Measurements from ENCODE around the gene BZW2. TPM values are rescaled to one million over a fixed set of nuclear protein-coding genes. Genes with fewer than 3 reads are reported as not detected.

BZW2 gene
- total and polyA plus RNA-seq, 2 of the 13 experiments (the other 11 are each of a cell fraction or from before 2014, with no cell fraction given): 21.8 to 95.2 TPM

DNA sequence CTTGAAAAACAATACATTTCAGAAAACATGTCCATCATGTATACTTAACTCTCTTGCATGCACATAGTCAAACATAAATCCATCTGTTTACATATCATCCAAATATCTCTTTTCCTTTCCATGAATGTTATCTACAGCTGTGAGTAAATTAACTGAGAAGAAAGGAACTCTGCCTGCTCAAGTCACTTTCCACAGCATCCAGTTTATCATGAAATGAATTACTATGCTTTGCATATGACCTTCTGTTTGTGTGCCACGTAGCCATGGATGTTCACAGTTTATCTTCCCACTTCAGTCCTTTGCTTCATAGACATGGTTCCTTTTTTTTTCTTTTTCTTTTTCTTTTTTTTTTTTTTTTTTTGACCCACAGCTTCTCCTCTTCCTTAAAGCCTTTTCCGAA, 39.6 kb downstream of the BZW2 start:
- H3K27me3 ChIP-seq (ENCODE audit: control insufficient read depth in 1 of 2, insufficient read depth in 2 of 2, low read length in 2 of 2): no peaks in the 10 kb centered on the region
- peaks cover 8 to 30% of the 10 kb centered on the region in 2 experiments for H3K36me3 ChIP-seq (replicated peaks in 1 of 2; ENCODE audit: control insufficient read depth in 1 of 2, insufficient read depth in 2 of 2, low read length in 2 of 2)
- no peak for DNase-seq (ENCODE audit: low spot score)
- WGBS (ENCODE audit: low lambda C conversion rate): 99% methylated on average over 2 of the region's 2 CpGs
- intact Hi-C loops (cut with micrococcal nuclease; ENCODE audit: unreplicated experiment) (no loop called here), in situ Hi-C loops (cut with HindIII; ENCODE audit: extremely low pct_ligation_motif_present, low pct_unique_long_range_greater_than_20kb) (no loop called here)
- no peak overlapping the region for H2AFZ ChIP-seq (ENCODE audit: low read length)
- TF ChIP-seq ZC3H4 (CRISPR knock-in tag; IDR thresholded peaks at IDR 0.05; ENCODE audit: borderline replicate concordance): no peak
- TF ChIP-seq, protein P1, sequence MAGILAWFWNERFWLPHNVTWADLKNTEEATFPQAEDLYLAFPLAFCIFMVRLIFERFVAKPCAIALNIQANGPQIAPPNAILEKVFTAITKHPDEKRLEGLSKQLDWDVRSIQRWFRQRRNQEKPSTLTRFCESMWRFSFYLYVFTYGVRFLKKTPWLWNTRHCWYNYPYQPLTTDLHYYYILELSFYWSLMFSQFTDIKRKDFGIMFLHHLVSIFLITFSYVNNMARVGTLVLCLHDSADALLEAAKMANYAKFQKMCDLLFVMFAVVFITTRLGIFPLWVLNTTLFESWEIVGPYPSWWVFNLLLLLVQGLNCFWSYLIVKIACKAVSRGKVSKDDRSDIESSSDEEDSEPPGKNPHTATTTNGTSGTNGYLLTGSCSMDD (CRISPR knock-in tag; IDR thresholded peaks at IDR 0.05): no peak
- no peak for TF ChIP-seq RBM39 (IDR thresholded peaks at IDR 0.05; ENCODE audit: low read depth, low read length, poor library complexity, severe bottlenecking)
- TF ChIP-seq, protein P2, sequence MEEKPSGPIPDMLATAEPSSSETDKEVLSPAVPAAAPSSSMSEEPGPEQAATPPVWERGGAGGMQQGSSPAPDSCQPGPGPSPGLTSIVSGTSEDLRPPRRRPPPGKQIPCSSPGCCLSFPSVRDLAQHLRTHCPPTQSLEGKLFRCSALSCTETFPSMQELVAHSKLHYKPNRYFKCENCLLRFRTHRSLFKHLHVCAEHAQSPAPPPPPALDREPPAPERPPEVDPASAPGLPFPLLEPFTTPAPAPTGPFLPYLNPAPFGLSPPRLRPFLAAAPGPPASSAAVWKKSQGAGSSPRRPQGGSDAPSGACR (CRISPR knock-in tag; IDR thresholded peaks at IDR 0.05): no peak
- no peak for TF ChIP-seq ZNF225 (CRISPR knock-in tag; IDR thresholded peaks at IDR 0.05)
- TF ChIP-seq GTF3A (CRISPR knock-in tag; conservative IDR thresholded peaks at IDR 0.05): no peak
- no peak overlapping the region for H3K4me2 ChIP-seq (ENCODE audit: low read depth, low read length)
- H3K27ac ChIP-seq (ENCODE audit: extremely low read length, insufficient read depth, low read length): no peak overlapping the region
- H3K4me1 ChIP-seq (ENCODE audit: insufficient read depth, low read length): no peaks in the 10 kb centered on the region
- H3K4me3 ChIP-seq (replicated peaks in 1 of 3; ENCODE audit: insufficient read depth in 1 of 3, low read depth in 2 of 3, low read length in 3 of 3): no peak overlapping the region
- no peak for ATAC-seq
- no peak overlapping the region for H3K9ac ChIP-seq (ENCODE audit: insufficient read depth, low read depth, low read length)
- POLR2A ChIA-PET: no interaction called here
- TSS peak; percentile 3 for BruUV-seq (replicated peaks)
- H3K9me3 ChIP-seq (ENCODE audit: low read length): no peaks in the 10 kb centered on the region
- no peaks in the 10 kb centered on the region for H4K20me1 ChIP-seq (ENCODE audit: insufficient read depth, low read length)
- CTCF ChIA-PET (ENCODE audit: low intra/inter-chr PET ratio, low total read pairs): no interaction called here
- no peak for FAIRE-seq
- H3K79me2 ChIP-seq (ENCODE audit: insufficient read depth, low read length): no peaks in the 10 kb centered on the region

DNA sequence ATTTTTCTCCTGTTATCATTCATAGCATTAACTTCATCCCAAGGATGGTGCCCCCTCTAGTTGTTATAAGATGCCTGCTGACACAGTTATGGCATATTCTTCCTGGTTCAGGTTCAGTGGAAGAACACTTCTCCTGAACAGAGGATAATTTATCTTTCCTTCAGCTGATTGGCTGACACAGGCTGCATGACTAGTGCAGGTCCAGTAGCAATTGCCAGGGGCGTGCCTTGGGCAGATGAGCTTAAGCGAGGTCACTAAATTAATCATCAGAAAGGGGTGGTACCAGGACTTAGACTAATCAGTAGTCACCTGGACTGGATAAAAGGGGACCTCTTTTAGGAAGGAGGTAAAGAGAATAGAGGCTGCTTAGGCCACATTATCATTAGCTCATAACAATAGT, 42.3 kb downstream of the BZW2 start:
- DNase-seq (ENCODE audit: low spot score) (no peak), ATAC-seq (no peak), FAIRE-seq (no peak)
- no peaks in the 10 kb centered on the region for H4K20me1 ChIP-seq (ENCODE audit: insufficient read depth, low read length)
- no peak overlapping the region for H3K27ac ChIP-seq (ENCODE audit: extremely low read length, insufficient read depth, low read length)
- H3K9me3 ChIP-seq (ENCODE audit: low read length): no peaks in the 10 kb centered on the region
- no peaks in the 10 kb centered on the region for H3K79me2 ChIP-seq (ENCODE audit: insufficient read depth, low read length)
- TF ChIP-seq RORA (CRISPR knock-in tag; IDR thresholded peaks at IDR 0.05) (no peak), ZNF34 (CRISPR knock-in tag; IDR thresholded peaks at IDR 0.05; ENCODE audit: borderline replicate concordance) (no peak), ZNF225 (CRISPR knock-in tag; IDR thresholded peaks at IDR 0.05) (no peak), WIZ (CRISPR knock-in tag; IDR thresholded peaks at IDR 0.05) (no peak), TCF7 (IDR thresholded peaks at IDR 0.05; ENCODE audit: low read depth) (no peak), SRSF9 (IDR thresholded peaks at IDR 0.05; ENCODE audit: borderline replicate concordance, insufficient read depth, low read depth, low read length, poor library complexity, severe bottlenecking) (no peak), NFKB2 (CRISPR knock-in tag; IDR thresholded peaks at IDR 0.05; ENCODE audit: borderline replicate concordance) (no peak), GABPB1 (CRISPR knock-in tag; IDR thresholded peaks at IDR 0.05) (no peak)
- TF ChIP-seq, protein P3, sequence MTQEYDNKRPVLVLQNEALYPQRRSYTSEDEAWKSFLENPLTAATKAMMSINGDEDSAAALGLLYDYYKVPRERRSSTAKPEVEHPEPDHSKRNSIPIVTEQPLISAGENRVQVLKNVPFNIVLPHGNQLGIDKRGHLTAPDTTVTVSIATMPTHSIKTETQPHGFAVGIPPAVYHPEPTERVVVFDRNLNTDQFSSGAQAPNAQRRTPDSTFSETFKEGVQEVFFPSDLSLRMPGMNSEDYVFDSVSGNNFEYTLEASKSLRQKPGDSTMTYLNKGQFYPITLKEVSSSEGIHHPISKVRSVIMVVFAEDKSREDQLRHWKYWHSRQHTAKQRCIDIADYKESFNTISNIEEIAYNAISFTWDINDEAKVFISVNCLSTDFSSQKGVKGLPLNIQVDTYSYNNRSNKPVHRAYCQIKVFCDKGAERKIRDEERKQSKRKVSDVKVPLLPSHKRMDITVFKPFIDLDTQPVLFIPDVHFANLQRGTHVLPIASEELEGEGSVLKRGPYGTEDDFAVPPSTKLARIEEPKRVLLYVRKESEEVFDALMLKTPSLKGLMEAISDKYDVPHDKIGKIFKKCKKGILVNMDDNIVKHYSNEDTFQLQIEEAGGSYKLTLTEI (CRISPR knock-in tag; conservative IDR thresholded peaks at IDR 0.05): no peak
- WGBS (ENCODE audit: low lambda C conversion rate): 95% methylated on average over 2 of the region's 2 CpGs
- no peak overlapping the region for H3K4me2 ChIP-seq (ENCODE audit: low read depth, low read length)
- peaks cover 10 to 36% of the 10 kb centered on the region in 2 experiments for H3K36me3 ChIP-seq (replicated peaks in 1 of 2; ENCODE audit: control insufficient read depth in 1 of 2, insufficient read depth in 2 of 2, low read length in 2 of 2)
- no peak overlapping the region for H2AFZ ChIP-seq (ENCODE audit: low read length)
- ChIA-PET POLR2A (interaction anchor here (1.2 kb wide), 1 partner anchor 43 kb away, joined by 3 read pairs; the partner anchor contains the start of genes ANKMY2 and BZW2), CTCF (ENCODE audit: low intra/inter-chr PET ratio, low total read pairs) (no interaction called here)
- BruUV-seq (replicated peaks): no TSS peak
- no peaks in the 10 kb centered on the region for H3K4me1 ChIP-seq (ENCODE audit: insufficient read depth, low read length)
- no peak overlapping the region for H3K9ac ChIP-seq (ENCODE audit: insufficient read depth, low read depth, low read length)
- H3K27me3 ChIP-seq (ENCODE audit: control insufficient read depth in 1 of 2, insufficient read depth in 2 of 2, low read length in 2 of 2): no peaks in the 10 kb centered on the region
- intact Hi-C loops (cut with micrococcal nuclease; ENCODE audit: unreplicated experiment) (no loop called here), in situ Hi-C loops (cut with HindIII; ENCODE audit: extremely low pct_ligation_motif_present, low pct_unique_long_range_greater_than_20kb) (no loop called here)
- H3K4me3 ChIP-seq (replicated peaks in 1 of 3; ENCODE audit: insufficient read depth in 1 of 3, low read depth in 2 of 3, low read length in 3 of 3): no peak overlapping the region
